ENCODE measurements around the gene PLXNA4.

The PLXNA4 gene

GRCh38 chr7:132592231-132592920 lies 16.1 kb upstream of the PLXNA4 start:
- no peak for DNase-seq (ENCODE audit: low read depth in 2 of 2)

GRCh38 chr7:132590162-132590561 lies 13.9 kb upstream of the PLXNA4 start:
- no peak for DNase-seq (ENCODE audit: low read depth in 2 of 2)

- DNase-seq (ENCODE audit: low read depth in 2 of 2), result no peak
Measured at GRCh38 chr7:132588596-132588995, 12.3 kb upstream of the PLXNA4 start.

GRCh38 chr7:132584796-132585494 lies 8.7 kb upstream of the PLXNA4 start:
- DNase-seq (ENCODE audit: low read depth in 2 of 2), result no peak

- no peak for DNase-seq (ENCODE audit: low read depth in 2 of 2)
Measured at GRCh38 chr7:132581431-132581830, 5.2 kb upstream of the PLXNA4 start.

GRCh38 chr7:132580717-132581285 lies 4.5 kb upstream of the PLXNA4 start:
- DNase-seq (ENCODE audit: low read depth in 2 of 2), result peak; percentile 21 to 25

- no peak for DNase-seq (ENCODE audit: low read depth in 2 of 2)
Measured at GRCh38 chr7:132580277-132580676, 4.0 kb upstream of the PLXNA4 start.

GRCh38 chr7:132579260-132579899 lies 3.1 kb upstream of the PLXNA4 start:
- no peak for DNase-seq (ENCODE audit: low read depth in 2 of 2)

- no peak for DNase-seq (ENCODE audit: low read depth in 2 of 2)
Measured at GRCh38 chr7:132578826-132579225, 2.6 kb upstream of the PLXNA4 start.

GRCh38 chr7:132578050-132578370 lies 1.7 kb upstream of the PLXNA4 start:
- DNase-seq (ENCODE audit: low read depth in 2 of 2), result no peak

GRCh38 chr7:132577206-132578049 lies 1.2 kb upstream of the PLXNA4 start:
- DNase-seq (ENCODE audit: low read depth in 2 of 2), result no peak

- no peak for DNase-seq (ENCODE audit: low read depth in 2 of 2)
Measured at GRCh38 chr7:132576721-132577085, 433 bp upstream of the PLXNA4 start.

- no peak for DNase-seq (ENCODE audit: low read depth in 2 of 2)
Measured at GRCh38 chr7:132575419-132575981, 770 bp downstream of the PLXNA4 start.

GRCh38 chr7:132574223-132574622 lies 2.0 kb downstream of the PLXNA4 start:
- DNase-seq (ENCODE audit: low read depth in 2 of 2), result no peak

GRCh38 chr7:132573251-132573955 lies 2.9 kb downstream of the PLXNA4 start:
- no peak for DNase-seq (ENCODE audit: low read depth in 2 of 2)

- no peak for DNase-seq (ENCODE audit: low read depth in 2 of 2)
Measured at GRCh38 chr7:132572526-132572925, 3.7 kb downstream of the PLXNA4 start.

- DNase-seq (ENCODE audit: low read depth in 2 of 2), result no peak
Measured at GRCh38 chr7:132571970-132572369, 4.3 kb downstream of the PLXNA4 start.

- no peak for DNase-seq (ENCODE audit: low read depth in 2 of 2)
Measured at GRCh38 chr7:132569884-132570614, 6.2 kb downstream of the PLXNA4 start.

GRCh38 chr7:132568962-132569361 lies 7.3 kb downstream of the PLXNA4 start:
- no peak for DNase-seq (ENCODE audit: low read depth in 2 of 2)

GRCh38 chr7:132565885-132566284 lies 10.4 kb downstream of the PLXNA4 start:
- DNase-seq (ENCODE audit: low read depth in 2 of 2), result no peak
